ENCODE data around the gene DDX60. TPM values are rescaled to one million over a fixed set of nuclear protein-coding genes. Genes with fewer than 3 reads are reported as not detected.

DDX60 gene
- total RNA-seq, 1 experiment from 2014 or later, result 10.1 TPM

DNA sequence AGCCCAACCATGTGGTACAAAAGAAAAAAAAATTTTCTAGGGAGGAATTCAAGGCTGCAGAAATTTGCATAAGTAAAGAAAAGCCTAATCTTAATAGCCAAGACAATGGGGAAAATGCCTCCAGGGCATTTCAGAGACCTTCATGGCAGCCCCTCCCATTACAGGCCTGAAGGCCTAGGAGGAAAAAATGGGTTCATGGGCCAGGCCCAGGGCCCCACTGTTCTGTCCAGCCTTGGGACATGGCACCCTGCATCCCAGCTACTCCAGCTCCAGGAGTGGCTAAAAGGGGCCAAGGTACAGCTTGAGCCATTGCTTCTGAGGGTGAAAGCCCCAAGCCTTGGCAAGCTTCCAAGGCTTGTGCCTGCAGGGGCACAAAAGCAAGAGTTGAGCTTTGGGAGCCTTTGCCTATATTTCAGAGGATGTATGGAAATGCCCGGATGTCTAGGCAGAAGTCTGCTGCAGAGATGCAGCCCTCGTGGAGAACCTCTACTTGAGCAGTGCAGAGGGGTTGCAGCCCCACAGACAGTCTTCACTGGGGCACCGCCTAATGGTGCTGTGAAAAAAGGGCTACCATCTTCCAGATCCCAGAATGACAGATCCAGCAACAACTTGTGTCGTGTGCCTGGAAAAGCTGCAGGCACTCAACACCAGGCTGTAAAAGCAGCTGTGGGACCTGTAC, 115.2 kb downstream of the DDX60 start:
- H3K27ac ChIP-seq (ENCODE audit: low read length), result no peak overlapping the region
- H3K4me1 ChIP-seq (ENCODE audit: control insufficient read depth, insufficient read depth, low read length), result no peaks in the 10 kb centered on the region
- in situ Hi-C loops (cut with HindIII; ENCODE audit: low pct_unique_long_range_greater_than_20kb, low sequenced_read_pairs), result no loop called here
- no peak for ATAC-seq
- no peak overlapping the region for H3K4me3 ChIP-seq (ENCODE audit: low read depth in 2 of 2, low read length in 2 of 2)
- TF ChIP-seq SIN3A (IDR thresholded peaks at IDR 0.05; ENCODE audit: borderline replicate concordance, insufficient read depth, low read depth, low read length), result no peak
- no peak for TF ChIP-seq TCF7L2 (IDR thresholded peaks at IDR 0.05; ENCODE audit: low read depth, low read length)
- TF ChIP-seq, protein P1, sequence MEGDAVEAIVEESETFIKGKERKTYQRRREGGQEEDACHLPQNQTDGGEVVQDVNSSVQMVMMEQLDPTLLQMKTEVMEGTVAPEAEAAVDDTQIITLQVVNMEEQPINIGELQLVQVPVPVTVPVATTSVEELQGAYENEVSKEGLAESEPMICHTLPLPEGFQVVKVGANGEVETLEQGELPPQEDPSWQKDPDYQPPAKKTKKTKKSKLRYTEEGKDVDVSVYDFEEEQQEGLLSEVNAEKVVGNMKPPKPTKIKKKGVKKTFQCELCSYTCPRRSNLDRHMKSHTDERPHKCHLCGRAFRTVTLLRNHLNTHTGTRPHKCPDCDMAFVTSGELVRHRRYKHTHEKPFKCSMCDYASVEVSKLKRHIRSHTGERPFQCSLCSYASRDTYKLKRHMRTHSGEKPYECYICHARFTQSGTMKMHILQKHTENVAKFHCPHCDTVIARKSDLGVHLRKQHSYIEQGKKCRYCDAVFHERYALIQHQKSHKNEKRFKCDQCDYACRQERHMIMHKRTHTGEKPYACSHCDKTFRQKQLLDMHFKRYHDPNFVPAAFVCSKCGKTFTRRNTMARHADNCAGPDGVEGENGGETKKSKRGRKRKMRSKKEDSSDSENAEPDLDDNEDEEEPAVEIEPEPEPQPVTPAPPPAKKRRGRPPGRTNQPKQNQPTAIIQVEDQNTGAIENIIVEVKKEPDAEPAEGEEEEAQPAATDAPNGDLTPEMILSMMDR (IDR thresholded peaks at IDR 0.05), result no peak
- TF ChIP-seq, protein P2, sequence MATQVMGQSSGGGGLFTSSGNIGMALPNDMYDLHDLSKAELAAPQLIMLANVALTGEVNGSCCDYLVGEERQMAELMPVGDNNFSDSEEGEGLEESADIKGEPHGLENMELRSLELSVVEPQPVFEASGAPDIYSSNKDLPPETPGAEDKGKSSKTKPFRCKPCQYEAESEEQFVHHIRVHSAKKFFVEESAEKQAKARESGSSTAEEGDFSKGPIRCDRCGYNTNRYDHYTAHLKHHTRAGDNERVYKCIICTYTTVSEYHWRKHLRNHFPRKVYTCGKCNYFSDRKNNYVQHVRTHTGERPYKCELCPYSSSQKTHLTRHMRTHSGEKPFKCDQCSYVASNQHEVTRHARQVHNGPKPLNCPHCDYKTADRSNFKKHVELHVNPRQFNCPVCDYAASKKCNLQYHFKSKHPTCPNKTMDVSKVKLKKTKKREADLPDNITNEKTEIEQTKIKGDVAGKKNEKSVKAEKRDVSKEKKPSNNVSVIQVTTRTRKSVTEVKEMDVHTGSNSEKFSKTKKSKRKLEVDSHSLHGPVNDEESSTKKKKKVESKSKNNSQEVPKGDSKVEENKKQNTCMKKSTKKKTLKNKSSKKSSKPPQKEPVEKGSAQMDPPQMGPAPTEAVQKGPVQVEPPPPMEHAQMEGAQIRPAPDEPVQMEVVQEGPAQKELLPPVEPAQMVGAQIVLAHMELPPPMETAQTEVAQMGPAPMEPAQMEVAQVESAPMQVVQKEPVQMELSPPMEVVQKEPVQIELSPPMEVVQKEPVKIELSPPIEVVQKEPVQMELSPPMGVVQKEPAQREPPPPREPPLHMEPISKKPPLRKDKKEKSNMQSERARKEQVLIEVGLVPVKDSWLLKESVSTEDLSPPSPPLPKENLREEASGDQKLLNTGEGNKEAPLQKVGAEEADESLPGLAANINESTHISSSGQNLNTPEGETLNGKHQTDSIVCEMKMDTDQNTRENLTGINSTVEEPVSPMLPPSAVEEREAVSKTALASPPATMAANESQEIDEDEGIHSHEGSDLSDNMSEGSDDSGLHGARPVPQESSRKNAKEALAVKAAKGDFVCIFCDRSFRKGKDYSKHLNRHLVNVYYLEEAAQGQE (IDR thresholded peaks at IDR 0.05; ENCODE audit: insufficient read depth in 1 of 2, low read depth in 2 of 2, low read length in 1 of 2), result no peak
- no peak for TF ChIP-seq POLR2AphosphoS5 (IDR thresholded peaks at IDR 0.05; ENCODE audit: low read depth, low read length)
- no peaks in the 10 kb centered on the region for H3K36me3 ChIP-seq (ENCODE audit: control insufficient read depth, insufficient read depth, low read length)
- H3K27me3 ChIP-seq (ENCODE audit: control insufficient read depth, insufficient read depth, low read length), result no peaks in the 10 kb centered on the region
- BruUV-seq (replicated peaks), result no TSS peak
- ChIA-PET CTCF (no interaction called here), POLR2A (no interaction called here)
- intact Hi-C loops (cut with micrococcal nuclease; ENCODE audit: unreplicated experiment), result no loop called here
- no peak for DNase-seq (ENCODE audit: low read depth, low spot score)
- no peaks in the 10 kb centered on the region for H3K9me3 ChIP-seq (ENCODE audit: control insufficient read depth, insufficient read depth, low read depth, low read length)

DNA sequence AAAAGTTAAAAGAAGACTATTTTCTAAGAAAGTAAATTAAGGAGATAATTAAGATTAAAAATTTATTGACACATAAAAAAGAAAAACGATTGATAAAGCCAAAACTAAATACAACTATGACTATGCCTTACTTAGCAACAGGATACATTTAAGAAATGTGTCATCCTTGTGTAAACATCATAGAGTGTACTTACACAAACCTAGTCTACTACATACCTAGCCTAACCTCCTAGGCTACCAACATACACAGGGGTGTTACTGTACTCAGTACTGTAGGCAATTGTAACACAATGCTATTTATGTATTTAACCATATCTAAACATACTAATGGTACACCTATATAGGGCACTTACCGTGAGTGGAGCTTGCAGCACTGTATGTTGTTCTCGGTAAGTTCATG, 117.9 kb downstream of the DDX60 start:
- intact Hi-C loops (cut with micrococcal nuclease; ENCODE audit: unreplicated experiment) (no loop called here), in situ Hi-C loops (cut with HindIII; ENCODE audit: low pct_unique_long_range_greater_than_20kb, low sequenced_read_pairs) (no loop called here)
- Histone ChIP-seq H3K4me3 (ENCODE audit: low read depth in 2 of 2, low read length in 2 of 2) (no peak overlapping the region), H3K4me1 (ENCODE audit: control insufficient read depth, insufficient read depth, low read length) (no peaks in the 10 kb centered on the region), H3K27ac (ENCODE audit: low read length) (no peak overlapping the region), H3K27me3 (ENCODE audit: control insufficient read depth, insufficient read depth, low read length) (no peaks in the 10 kb centered on the region), H3K9me3 (ENCODE audit: control insufficient read depth, insufficient read depth, low read depth, low read length) (no peaks in the 10 kb centered on the region), H3K36me3 (ENCODE audit: control insufficient read depth, insufficient read depth, low read length) (no peaks in the 10 kb centered on the region)
- CTCF ChIA-PET, result no interaction called here
- DNase-seq (ENCODE audit: low read depth, low spot score), result no peak
- TF ChIP-seq POLR2AphosphoS5 (IDR thresholded peaks at IDR 0.05; ENCODE audit: low read depth, low read length), result no peak
- no peak for TF ChIP-seq TCF7L2 (IDR thresholded peaks at IDR 0.05; ENCODE audit: low read depth, low read length)
- TF ChIP-seq, protein P1 (IDR thresholded peaks at IDR 0.05), result no peak
- TF ChIP-seq, protein P2 (IDR thresholded peaks at IDR 0.05; ENCODE audit: insufficient read depth in 1 of 2, low read depth in 2 of 2, low read length in 1 of 2), result no peak
- no peak for TF ChIP-seq SIN3A (IDR thresholded peaks at IDR 0.05; ENCODE audit: borderline replicate concordance, insufficient read depth, low read depth, low read length)
- peak; percentile 66 for ATAC-seq
- POLR2A ChIA-PET, result no interaction called here
- no TSS peak for BruUV-seq (replicated peaks)
